ENCODE results near the gene BTF3. TPM values are rescaled to one million over a fixed set of nuclear protein-coding genes. Genes with fewer than 3 reads are reported as not detected.

Gene BTF3
- polyA plus RNA-seq, 4 donors, result 890 to 1,032 (median 965) TPM

Other genes starting within 250 kb of the BTF3 start
- gene FOXD1, start 49.7 kb upstream of the BTF3 start, polyA plus RNA-seq (ENCODE audit: insufficient read length in 4 of 4), result 10 to 100 TPM; 10.3 to 49.5 (median 16.7) TPM
- gene ANKRA2, start 67.2 kb downstream of the BTF3 start, polyA plus RNA-seq (ENCODE audit: insufficient read length in 4 of 4), result 10 to 100 TPM; 44.4 to 58.1 (median 48.6) TPM
- 10 to 100 TPM; 16.7 to 18.5 (median 17.8) TPM for gene UTP15, start 67.3 kb downstream of the BTF3 start, polyA plus RNA-seq (ENCODE audit: insufficient read length in 4 of 4)
- gene ARHGEF28, start 127.8 kb downstream of the BTF3 start, polyA plus RNA-seq (ENCODE audit: insufficient read length in 4 of 4), result 10 to 100 TPM; 13.7 to 55.9 (median 47.5) TPM